Upper lobe of left lung (tissue), 4 donors: ENCODE measurements around the gene ATP1A1.

ENCODE experiments used
- EP300 ChIP-seq, 4 donors: sonication (generic); formaldehyde crosslinking; IDR thresholded peaks; one replicate each; pipeline ENCODE4 v1.5.1; 2017; ENCODE audit warnings: antibody characterized with exemption in 4 of 4, control low read depth in 2 of 4
- POLR2A ChIP-seq, 4 donors: fragments of 450-650 bp; IDR thresholded peaks; one replicate each; pipeline ENCODE4 v1.5.1; 2016 to 2017; ENCODE audit warnings: antibody characterized with exemption in 4 of 4, mild to moderate bottlenecking in 2 of 4
- POLR2AphosphoS5 ChIP-seq, 2 donors: sonication (generic); formaldehyde crosslinking; IDR thresholded peaks; one replicate each; pipeline ENCODE4 v1.5.1; 2017; ENCODE audit warnings: antibody characterized with exemption in 2 of 2
- TF ChIP-seq, protein P1 (sequence below), 6 experiments: fragments of 450-650 bp in 4 of 6; fragments of 200-600 bp in 2 of 6; sonication (generic) in 2 of 6; IDR thresholded peaks; one replicate each; pipeline ENCODE4 v1.5.1; 2016 to 2019; ENCODE audit warnings: antibody characterized with exemption in 6 of 6

GRCh38 chr1:116436611-116436970, 63.5 kb downstream of the ATP1A1 start:
- TF ChIP-seq, protein P1, sequence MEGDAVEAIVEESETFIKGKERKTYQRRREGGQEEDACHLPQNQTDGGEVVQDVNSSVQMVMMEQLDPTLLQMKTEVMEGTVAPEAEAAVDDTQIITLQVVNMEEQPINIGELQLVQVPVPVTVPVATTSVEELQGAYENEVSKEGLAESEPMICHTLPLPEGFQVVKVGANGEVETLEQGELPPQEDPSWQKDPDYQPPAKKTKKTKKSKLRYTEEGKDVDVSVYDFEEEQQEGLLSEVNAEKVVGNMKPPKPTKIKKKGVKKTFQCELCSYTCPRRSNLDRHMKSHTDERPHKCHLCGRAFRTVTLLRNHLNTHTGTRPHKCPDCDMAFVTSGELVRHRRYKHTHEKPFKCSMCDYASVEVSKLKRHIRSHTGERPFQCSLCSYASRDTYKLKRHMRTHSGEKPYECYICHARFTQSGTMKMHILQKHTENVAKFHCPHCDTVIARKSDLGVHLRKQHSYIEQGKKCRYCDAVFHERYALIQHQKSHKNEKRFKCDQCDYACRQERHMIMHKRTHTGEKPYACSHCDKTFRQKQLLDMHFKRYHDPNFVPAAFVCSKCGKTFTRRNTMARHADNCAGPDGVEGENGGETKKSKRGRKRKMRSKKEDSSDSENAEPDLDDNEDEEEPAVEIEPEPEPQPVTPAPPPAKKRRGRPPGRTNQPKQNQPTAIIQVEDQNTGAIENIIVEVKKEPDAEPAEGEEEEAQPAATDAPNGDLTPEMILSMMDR (IDR thresholded peaks at IDR 0.05): no peak
- TF ChIP-seq POLR2A (IDR thresholded peaks at IDR 0.05) (no peak), EP300 (IDR thresholded peaks at IDR 0.05) (no peak), POLR2AphosphoS5 (IDR thresholded peaks at IDR 0.05) (no peak)
